ENCODE results near the gene FMNL2.
A peak's percentile ranks its signal among the peaks of the same experiment; 100 is the strongest.

Gene FMNL2

GRCh38 chr2:152632736-152633135 lies 297.8 kb downstream of the FMNL2 start:
- H3K27ac ChIP-seq: no peak overlapping the region
- no peaks in the 10 kb centered on the region for H3K27me3 ChIP-seq
- no peak overlapping the region for H3K4me3 ChIP-seq (ENCODE audit: low read depth in 1 of 2, low read length in 1 of 2)
- H3K4me1 ChIP-seq (ENCODE audit: control insufficient read depth in 1 of 2, insufficient read depth in 1 of 2, low read depth in 1 of 2, low read length in 1 of 2): peaks cover 12 to 17% of the 10 kb centered on the region in 2 experiments
- no peak for TF ChIP-seq CTCF (IDR thresholded peaks at IDR 0.05)
- no peaks in the 10 kb centered on the region for H3K9me3 ChIP-seq
- H3K36me3 ChIP-seq: no peaks in the 10 kb centered on the region

GRCh38 chr2:152635635-152636298 lies 300.8 kb downstream of the FMNL2 start:
- no peaks in the 10 kb centered on the region for H3K36me3 ChIP-seq
- peaks cover 12 to 17% of the 10 kb centered on the region in 2 experiments for H3K4me1 ChIP-seq (ENCODE audit: control insufficient read depth in 1 of 2, insufficient read depth in 1 of 2, low read depth in 1 of 2, low read length in 1 of 2)
- H3K4me3 ChIP-seq (ENCODE audit: low read depth in 1 of 2, low read length in 1 of 2): no peak overlapping the region
- no peak overlapping the region for H3K27ac ChIP-seq
- peaks cover 9% of the 10 kb centered on the region for H3K27me3 ChIP-seq
- peak; percentile 85 for TF ChIP-seq CTCF (IDR thresholded peaks at IDR 0.05)
- no peaks in the 10 kb centered on the region for H3K9me3 ChIP-seq

- no peak for TF ChIP-seq CTCF (IDR thresholded peaks at IDR 0.05)
- Histone ChIP-seq H3K4me1 (ENCODE audit: control insufficient read depth in 1 of 2, insufficient read depth in 1 of 2, low read depth in 1 of 2, low read length in 1 of 2) (peaks cover 12 to 17% of the 10 kb centered on the region in 2 experiments), H3K27me3 (peaks cover 9% of the 10 kb centered on the region), H3K9me3 (no peaks in the 10 kb centered on the region), H3K4me3 (ENCODE audit: low read depth in 1 of 2, low read length in 1 of 2) (no peak overlapping the region), H3K36me3 (no peaks in the 10 kb centered on the region), H3K27ac (no peak overlapping the region)
Observed at GRCh38 chr2:152637251-152637650, 302.3 kb downstream of the FMNL2 start.

DNA sequence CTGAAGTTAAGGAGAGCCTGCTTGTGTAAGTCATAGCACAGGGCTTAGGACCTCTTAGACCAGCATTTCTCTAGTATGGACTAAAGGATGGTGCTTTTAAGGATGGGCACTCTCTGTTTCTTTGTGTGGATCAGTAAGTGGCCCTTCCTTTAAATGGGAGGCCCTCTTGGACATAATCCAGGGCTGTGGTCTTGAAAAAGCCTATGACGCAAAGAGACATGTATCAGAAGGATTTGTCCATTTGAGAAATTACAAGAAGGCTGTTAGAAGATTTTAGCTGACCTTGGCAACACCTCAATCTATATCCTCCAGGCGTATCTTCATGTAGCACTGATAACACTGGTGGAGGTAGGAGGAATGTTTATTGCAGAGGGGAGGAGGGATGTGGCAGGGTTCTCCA lies 303.1 kb downstream of the FMNL2 start:
- no peaks in the 10 kb centered on the region for H3K36me3 ChIP-seq
- TF ChIP-seq CTCF (IDR thresholded peaks at IDR 0.05): no peak
- no peaks in the 10 kb centered on the region for H3K9me3 ChIP-seq
- no peak overlapping the region for H3K4me3 ChIP-seq (ENCODE audit: low read depth in 1 of 2, low read length in 1 of 2)
- no peak overlapping the region for H3K27ac ChIP-seq
- peaks cover 9% of the 10 kb centered on the region for H3K27me3 ChIP-seq
- peaks cover 12 to 17% of the 10 kb centered on the region in 2 experiments for H3K4me1 ChIP-seq (ENCODE audit: control insufficient read depth in 1 of 2, insufficient read depth in 1 of 2, low read depth in 1 of 2, low read length in 1 of 2)

- Histone ChIP-seq H3K27ac (no peak overlapping the region), H3K27me3 (peaks cover 9% of the 10 kb centered on the region), H3K36me3 (no peaks in the 10 kb centered on the region), H3K9me3 (no peaks in the 10 kb centered on the region), H3K4me1 (ENCODE audit: control insufficient read depth in 1 of 2, insufficient read depth in 1 of 2, low read depth in 1 of 2, low read length in 1 of 2) (peaks cover 12 to 17% of the 10 kb centered on the region in 2 experiments), H3K4me3 (ENCODE audit: low read depth in 1 of 2, low read length in 1 of 2) (no peak overlapping the region)
- no peak for TF ChIP-seq CTCF (IDR thresholded peaks at IDR 0.05)
Observed at GRCh38 chr2:152638590-152638989, 303.6 kb downstream of the FMNL2 start.

Data from neutrophil (primary cell).